HTERT RPE-1 (cell line): ENCODE data around the gene DPYSL5.

Source experiments
- in situ Hi-C: fragments of 300-500 bp; cut with MboI; formaldehyde crosslinking; loops from 4 replicates; pipeline ENCODE4 v1.14.3; 2020; ENCODE audit warnings: low sequenced_read_pairs

The DPYSL5 gene

GRCh38 chr2:26952374-26952773 lies 104.4 kb downstream of the DPYSL5 start:
- in situ Hi-C loops = no loop called here

GRCh38 chr2:26954135-26954534 lies 106.2 kb downstream of the DPYSL5 start:
- in situ Hi-C loops = no loop called here

GRCh38 chr2:26957041-26957440 lies 109.1 kb downstream of the DPYSL5 start:
- in situ Hi-C loops = no loop called here

GRCh38 chr2:26957534-26957933 lies 109.6 kb downstream of the DPYSL5 start:
- in situ Hi-C loops = no loop called here

- in situ Hi-C loops = no loop called here
Measured at GRCh38 chr2:26959331-26959730, 111.4 kb downstream of the DPYSL5 start.

- in situ Hi-C loops = no loop called here
Measured at GRCh38 chr2:26964446-26965130, 116.7 kb downstream of the DPYSL5 start.

GRCh38 chr2:26968001-26968400 lies 120.1 kb downstream of the DPYSL5 start:
- in situ Hi-C loops = no loop called here

GRCh38 chr2:26969077-26969844 lies 121.3 kb downstream of the DPYSL5 start:
- in situ Hi-C loops = no loop called here

- in situ Hi-C loops = no loop called here
Measured at GRCh38 chr2:26970244-26970927, 122.5 kb downstream of the DPYSL5 start, which contains the start of gene MAPRE3. MAPRE3 (plus strand) TSS chr2:26970637; CDS start chr2:27022219, 51,582 bp downstream.

GRCh38 chr2:26970928-26971627 lies 123.1 kb downstream of the DPYSL5 start:
- in situ Hi-C loops = no loop called here

GRCh38 chr2:26971911-26972786 lies 124.2 kb downstream of the DPYSL5 start:
- in situ Hi-C loops = no loop called here

GRCh38 chr2:26974352-26974751 lies 126.4 kb downstream of the DPYSL5 start:
- in situ Hi-C loops = no loop called here

- in situ Hi-C loops = no loop called here
Measured at GRCh38 chr2:26975102-26975501, 127.2 kb downstream of the DPYSL5 start.

GRCh38 chr2:26975656-26976055 lies 127.7 kb downstream of the DPYSL5 start:
- in situ Hi-C loops = no loop called here

- in situ Hi-C loops = no loop called here
Measured at GRCh38 chr2:26976237-26976636, 128.3 kb downstream of the DPYSL5 start.

- in situ Hi-C loops = no loop called here
Measured at GRCh38 chr2:26977012-26977411, 129.1 kb downstream of the DPYSL5 start.

GRCh38 chr2:26978061-26978596 lies 130.2 kb downstream of the DPYSL5 start:
- in situ Hi-C loops = no loop called here

- in situ Hi-C loops = no loop called here
Measured at GRCh38 chr2:26979741-26980140, 131.8 kb downstream of the DPYSL5 start.

- in situ Hi-C loops = no loop called here
Measured at GRCh38 chr2:26980971-26981370, 133.0 kb downstream of the DPYSL5 start.
